Cardiac fibroblast (primary cell): ENCODE measurements around the gene GON4L.
"Not testable (repeated sequence)": the region's sequence is repeated elsewhere in the genome, so short reads cannot be mapped to it uniquely, and the experiment has no call there.

Experiments
- DNase-seq, 2 donors: peaks; one replicate each; pipeline versions ENCODE4 v3.0.0 to v3.0.0-alpha.2; 2010; ENCODE audit warnings: low read depth in 2 of 2
- H3K4me3 ChIP-seq, 2 donors: replicated peaks in 1 of 2; 1 replicate in 1 of 2; 2 replicates in 1 of 2; pipeline ENCODE4 v1.5.1; 2011; ENCODE audit warnings: low read depth in 2 of 2, low read length in 2 of 2, mild to moderate bottlenecking in 2 of 2, moderate library complexity in 1 of 2
- TF ChIP-seq, protein P1 (sequence below): IDR thresholded peaks from one replicate; pipeline ENCODE4 v1.5.1; 2011; ENCODE audit warnings: low read depth, mild to moderate bottlenecking, low read length, inconsistent platforms

GON4L gene

DNA sequence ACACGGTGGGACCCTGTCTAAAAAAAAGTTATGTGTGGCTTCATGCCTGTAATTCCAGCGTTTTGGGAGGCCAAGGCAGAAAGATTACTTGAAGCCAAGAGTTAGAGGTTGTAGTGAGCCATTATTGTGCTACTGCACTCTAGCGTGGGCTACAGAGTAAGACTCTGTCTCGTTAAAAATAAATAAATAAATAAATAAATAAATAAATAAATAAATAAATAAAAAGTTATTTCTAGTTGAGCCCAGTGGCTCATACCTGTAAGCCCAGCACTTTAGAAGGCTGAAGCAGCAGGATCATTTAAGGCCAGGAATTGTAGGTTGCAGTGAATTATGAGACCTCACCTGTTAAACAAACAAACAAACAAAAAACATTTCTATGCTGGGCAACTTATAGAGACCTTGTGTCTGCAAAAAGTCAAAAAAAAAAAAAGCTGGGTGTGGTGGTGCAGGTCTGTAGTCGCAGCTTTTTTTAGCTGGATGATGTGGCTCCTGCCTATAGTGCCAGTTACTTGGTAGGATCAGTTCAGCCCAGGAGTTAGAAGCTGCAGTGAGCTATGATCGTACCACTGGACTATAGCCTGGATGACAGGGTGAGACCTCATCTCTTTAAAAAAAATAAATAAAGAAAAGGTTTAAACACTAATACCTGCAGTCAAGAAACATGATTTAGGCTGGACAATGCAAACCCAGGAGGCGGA is 25.6 kb downstream of the GON4L start:
- no peak overlapping the region for H3K4me3 ChIP-seq
- TF ChIP-seq, protein P1, sequence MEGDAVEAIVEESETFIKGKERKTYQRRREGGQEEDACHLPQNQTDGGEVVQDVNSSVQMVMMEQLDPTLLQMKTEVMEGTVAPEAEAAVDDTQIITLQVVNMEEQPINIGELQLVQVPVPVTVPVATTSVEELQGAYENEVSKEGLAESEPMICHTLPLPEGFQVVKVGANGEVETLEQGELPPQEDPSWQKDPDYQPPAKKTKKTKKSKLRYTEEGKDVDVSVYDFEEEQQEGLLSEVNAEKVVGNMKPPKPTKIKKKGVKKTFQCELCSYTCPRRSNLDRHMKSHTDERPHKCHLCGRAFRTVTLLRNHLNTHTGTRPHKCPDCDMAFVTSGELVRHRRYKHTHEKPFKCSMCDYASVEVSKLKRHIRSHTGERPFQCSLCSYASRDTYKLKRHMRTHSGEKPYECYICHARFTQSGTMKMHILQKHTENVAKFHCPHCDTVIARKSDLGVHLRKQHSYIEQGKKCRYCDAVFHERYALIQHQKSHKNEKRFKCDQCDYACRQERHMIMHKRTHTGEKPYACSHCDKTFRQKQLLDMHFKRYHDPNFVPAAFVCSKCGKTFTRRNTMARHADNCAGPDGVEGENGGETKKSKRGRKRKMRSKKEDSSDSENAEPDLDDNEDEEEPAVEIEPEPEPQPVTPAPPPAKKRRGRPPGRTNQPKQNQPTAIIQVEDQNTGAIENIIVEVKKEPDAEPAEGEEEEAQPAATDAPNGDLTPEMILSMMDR = no peak
- no peak for DNase-seq

DNA sequence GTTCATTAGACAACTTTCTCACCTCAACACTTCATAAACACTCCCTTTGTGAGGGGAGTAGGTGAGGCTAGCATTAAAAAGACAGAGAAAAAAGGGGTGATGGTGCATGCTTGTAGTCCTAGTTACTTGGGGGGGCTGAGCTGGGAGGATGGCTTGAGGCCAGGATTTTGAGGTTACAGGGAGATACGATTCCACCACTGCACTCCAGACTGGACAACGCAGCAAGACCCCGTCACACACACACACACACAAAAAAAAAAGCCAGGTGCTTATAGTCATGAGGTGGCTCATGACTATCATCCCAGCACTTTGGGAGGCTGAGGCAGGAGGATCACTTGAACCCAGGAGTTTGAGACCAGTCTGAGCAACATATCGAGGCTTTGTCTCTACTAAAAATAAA is 29.6 kb downstream of the GON4L start:
- DNase-seq = no peak
- TF ChIP-seq, protein P1 = no peak
- no peak overlapping the region for H3K4me3 ChIP-seq

DNA sequence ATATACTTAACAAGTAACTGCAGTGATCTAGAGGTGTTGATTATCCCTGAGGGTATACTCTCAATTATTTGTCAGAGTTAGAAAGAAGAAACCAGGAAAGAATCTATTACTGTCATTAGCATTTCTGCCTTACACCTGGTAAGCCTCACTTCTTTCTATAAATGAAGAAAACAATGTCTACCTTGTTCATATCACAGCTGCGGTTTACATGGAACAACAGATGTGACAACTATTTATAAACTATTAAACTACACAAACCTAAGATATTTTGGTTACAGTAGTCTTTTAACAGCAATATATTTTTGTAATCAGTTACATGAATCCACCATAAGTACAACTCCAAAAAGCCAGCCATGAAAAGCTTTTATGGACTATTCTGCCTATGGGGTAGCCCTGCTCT is 40.7 kb downstream of the GON4L start:
- H3K4me3 ChIP-seq = no peak overlapping the region
- TF ChIP-seq, protein P1 = no peak
- no peak for DNase-seq

GRCh38 chr1:155813672-155814071 is 43.3 kb downstream of the GON4L start:
- DNase-seq = no peak
- no peak overlapping the region for H3K4me3 ChIP-seq
- TF ChIP-seq, protein P1 = no peak

DNA sequence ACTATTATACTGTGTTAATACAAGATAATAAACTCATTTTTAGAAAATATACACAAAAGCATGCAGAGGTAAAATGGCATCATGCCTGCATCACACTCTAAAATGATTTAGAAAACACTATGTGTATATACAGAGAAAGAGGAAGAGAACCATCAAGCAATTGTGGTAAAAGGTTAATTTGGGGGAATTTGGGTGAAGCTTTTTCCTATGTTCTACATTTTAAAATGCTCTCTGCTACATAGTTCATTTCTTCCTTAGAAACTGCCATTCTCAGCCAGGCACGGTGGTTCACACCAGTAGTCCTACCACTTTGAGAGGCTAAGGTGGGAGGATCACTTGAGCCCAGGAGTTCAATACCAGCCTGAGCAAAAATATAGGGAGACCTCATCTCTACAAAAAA is 44.1 kb downstream of the GON4L start:
- TF ChIP-seq, protein P1 = no peak
- DNase-seq = no peak
- no peak overlapping the region for H3K4me3 ChIP-seq

DNA sequence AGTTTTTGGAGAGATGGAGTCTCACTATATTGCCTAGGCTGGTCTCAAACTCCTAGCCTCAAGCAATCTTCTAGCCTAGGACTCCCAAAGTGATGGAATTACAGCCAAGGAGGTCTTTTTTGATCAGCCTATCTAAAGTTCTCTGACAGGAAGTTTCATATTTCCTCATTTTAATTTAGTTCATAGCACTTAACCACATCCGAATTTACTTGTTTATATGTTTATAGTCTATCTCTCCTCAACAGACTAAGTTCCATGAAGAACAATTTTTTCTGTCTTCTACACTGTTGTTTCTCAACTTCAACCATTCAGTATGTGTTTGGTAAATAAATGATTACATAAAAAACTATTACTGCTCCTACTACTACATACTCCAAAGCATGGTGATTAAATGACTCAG is 47.9 kb downstream of the GON4L start:
- TF ChIP-seq, protein P1 = no peak
- H3K4me3 ChIP-seq = no peak overlapping the region
- no peak for DNase-seq

- TF ChIP-seq, protein P1 = no peak
- peak; percentile 23 to 56 for DNase-seq
- H3K4me3 ChIP-seq = no peak overlapping the region
Measured at GRCh38 chr1:155801149-155801548, 55.9 kb downstream of the GON4L start.

DNA sequence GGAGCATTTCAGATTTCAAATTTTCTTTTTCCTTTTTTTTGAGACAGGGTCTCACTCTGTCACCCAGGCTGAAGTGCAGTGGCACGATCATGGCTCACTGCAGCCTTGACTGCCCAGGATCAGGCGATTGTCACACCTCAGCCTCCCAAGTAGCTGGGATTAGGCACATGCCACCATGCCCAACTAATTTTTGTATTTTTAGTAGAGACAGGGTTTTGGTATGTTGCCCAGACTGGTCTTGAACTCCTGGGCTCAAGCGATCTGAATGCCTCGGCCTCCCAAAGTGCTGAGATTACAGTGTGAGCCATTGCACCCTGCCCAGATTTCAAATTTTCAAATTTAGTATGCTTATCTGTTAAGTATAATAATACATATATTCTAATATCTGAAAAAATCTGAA is 61.4 kb downstream of the GON4L start:
- DNase-seq, H3K4me3 ChIP-seq: not testable (repeated sequence)
